HG03139 (cell line): ENCODE data around the gene ETS1.

Experiments
- ATAC-seq: cut with Tn5 transposase; IDR thresholded peaks from one replicate; pipeline ENCODE4 v1.9.1; 2021; ENCODE audit not compliant: unreplicated experiment

The ETS1 gene

GRCh38 chr11:128488471-128488870 is 98.9 kb downstream of the ETS1 start:
- ATAC-seq = no peak

DNA sequence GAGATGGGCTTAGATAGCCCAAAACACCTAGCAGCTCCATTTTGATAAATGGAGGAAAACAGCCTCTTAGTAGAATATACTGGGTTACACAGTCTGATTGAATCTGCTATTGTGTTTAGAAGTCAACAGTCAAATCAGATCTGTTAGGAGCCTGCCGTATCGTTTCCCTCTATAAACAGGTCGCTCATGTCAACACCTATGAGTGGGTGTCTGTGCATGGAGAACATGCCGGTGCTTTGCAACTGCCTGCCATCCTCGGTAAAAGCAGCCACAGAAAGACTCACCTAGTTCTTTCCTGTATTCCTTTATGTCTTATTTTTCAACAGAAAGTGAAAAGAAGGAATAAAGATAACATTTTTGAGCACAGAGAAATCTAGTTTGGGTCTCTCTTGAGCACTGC is 99.4 kb downstream of the ETS1 start:
- ATAC-seq = no peak

- ATAC-seq = no peak
Measured at GRCh38 chr11:128484172-128484571, 103.2 kb downstream of the ETS1 start.

DNA sequence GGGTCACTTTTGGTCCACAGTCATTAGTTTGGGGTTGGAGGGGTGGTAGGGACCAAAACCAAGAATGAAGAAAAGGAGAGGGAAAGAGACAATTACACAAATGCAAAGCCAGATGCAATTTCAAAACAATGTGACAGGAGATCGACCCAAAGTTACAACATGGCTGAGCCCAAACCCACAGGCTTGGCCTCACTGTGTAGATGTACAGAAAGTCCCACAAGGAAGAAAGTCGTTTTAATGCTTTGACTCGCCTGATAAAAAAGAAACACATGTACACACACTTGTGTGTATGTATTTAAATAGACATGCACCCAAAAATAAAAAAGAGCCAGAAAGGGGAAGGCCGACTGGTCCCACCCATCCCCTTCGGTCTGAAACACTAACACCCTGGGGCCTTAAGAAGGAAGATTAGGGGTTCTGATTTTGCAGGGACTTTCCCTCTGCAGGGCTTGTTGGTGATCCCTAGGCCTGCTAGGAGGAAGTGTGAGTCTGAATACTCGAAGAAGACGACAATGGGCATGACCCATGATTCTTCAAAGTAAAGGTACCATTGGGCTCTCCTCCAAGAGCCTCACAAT is 104.1 kb downstream of the ETS1 start:
- ATAC-seq = peak; percentile 60

GRCh38 chr11:128482512-128483191 is 104.7 kb downstream of the ETS1 start:
- ATAC-seq = peak; percentile 36

- no peak for ATAC-seq
Measured at GRCh38 chr11:128482092-128482491, 105.3 kb downstream of the ETS1 start.

GRCh38 chr11:128481135-128481534 is 106.2 kb downstream of the ETS1 start:
- no peak for ATAC-seq

DNA sequence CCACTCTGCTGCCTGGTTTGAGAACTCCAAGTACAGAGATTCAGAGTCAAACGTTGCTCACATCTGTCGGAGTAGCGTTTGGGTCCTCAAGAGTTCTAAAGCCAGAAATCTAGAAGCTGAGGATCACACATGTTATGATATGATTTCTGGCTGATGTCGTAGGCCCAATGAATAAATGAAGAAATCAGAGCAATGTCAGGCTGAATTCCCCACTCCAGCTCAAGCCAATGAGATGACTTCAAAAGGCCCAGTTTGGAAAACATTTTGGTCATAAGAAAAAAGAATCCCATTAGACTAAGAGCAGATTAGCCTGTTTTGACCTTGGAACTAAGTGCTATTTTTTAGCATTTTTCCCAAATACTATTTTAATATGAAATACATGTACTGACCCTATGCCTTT is 106.7 kb downstream of the ETS1 start:
- ATAC-seq = no peak

GRCh38 chr11:128480066-128480465 is 107.3 kb downstream of the ETS1 start:
- ATAC-seq = no peak

- no peak for ATAC-seq
Measured at GRCh38 chr11:128479144-128479543, 108.2 kb downstream of the ETS1 start.

- ATAC-seq = no peak
Measured at GRCh38 chr11:128478305-128478704, 109.1 kb downstream of the ETS1 start.

DNA sequence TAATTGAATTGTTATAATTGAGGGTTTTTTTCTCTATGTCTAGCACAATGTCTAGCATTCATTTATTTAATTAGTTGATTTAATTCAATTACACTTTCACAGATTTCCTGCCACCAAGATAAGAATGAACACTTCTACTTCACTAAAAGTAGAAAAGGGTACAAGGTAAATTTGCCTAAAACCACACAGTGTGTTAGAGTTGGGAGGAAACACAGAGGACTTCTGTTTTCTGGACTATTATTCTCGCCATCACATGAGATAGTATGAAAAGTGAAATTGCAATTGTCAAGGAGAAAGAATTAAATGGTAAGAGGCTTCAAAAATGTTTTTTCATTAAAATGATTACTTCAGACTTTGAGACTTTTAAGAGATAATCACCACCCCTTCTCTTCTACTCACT is 109.5 kb downstream of the ETS1 start:
- ATAC-seq = no peak

DNA sequence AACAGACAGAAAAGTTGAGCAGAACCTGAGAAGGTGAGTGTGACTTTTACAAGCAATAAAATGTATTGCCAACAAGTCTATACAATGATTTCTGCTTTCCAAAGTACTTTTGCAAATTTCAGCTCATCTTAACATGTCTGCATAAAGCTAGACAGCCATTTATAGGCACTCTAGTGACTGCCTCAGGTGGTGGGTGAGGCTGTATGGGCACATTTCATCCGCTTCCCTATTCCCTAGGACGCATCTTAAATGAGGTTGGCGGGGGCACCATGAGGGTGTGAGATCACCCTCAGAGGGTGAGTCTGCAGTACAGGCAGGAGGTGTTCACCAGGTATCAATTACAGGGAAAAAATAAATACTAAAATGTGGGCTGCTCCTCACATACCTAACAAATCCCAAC is 110.1 kb downstream of the ETS1 start:
- no peak for ATAC-seq

- ATAC-seq = no peak
Measured at GRCh38 chr11:128476729-128477128, 110.6 kb downstream of the ETS1 start.

- ATAC-seq = no peak
Measured at GRCh38 chr11:128476049-128476448, 111.3 kb downstream of the ETS1 start.

DNA sequence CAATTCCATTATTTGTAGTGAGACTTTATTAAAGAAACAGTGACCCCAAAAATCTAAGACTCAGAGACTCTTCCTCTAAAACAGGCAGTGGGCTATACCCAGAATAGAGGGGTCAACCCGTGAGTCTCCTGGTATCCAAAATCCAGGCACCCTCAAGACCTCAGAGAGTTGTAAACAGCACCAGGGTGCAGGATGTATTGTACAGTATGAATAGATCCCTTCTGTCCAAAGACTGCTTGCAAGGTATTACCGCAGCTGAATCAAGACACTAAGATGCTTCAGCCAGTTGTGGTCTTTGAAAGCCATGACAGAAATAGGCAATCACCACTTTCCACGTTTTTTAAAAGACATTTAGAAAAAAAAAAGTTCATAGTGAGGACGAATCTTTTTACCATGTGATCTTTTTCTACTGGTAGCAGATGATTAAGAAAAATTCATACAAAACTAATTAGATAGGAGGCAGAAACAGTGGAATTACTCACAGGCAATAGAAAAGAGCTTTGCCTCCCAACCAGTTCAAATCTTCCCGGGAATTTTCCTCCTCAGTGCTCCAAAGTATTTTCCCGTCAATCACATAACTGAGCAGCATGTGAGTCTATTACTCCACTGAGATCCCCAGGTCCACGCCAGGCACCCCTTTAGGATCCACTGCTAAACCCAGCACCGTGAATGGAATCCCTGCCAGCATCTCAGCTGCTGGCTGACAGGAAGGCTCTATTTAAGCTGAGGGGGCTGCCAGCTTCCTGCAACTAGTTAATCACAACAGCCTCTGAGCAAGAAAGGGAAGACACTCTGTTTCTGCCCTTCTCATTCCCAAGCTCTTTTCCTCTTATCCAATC is 113.1 kb downstream of the ETS1 start:
- ATAC-seq = no peak

- ATAC-seq = no peak
Measured at GRCh38 chr11:128473636-128474035, 113.7 kb downstream of the ETS1 start.

- ATAC-seq = peak; percentile 41
Measured at GRCh38 chr11:128472128-128473089, 114.9 kb downstream of the ETS1 start.

- ATAC-seq = peak; percentile 48
Measured at GRCh38 chr11:128471138-128471661, 116.2 kb downstream of the ETS1 start.

DNA sequence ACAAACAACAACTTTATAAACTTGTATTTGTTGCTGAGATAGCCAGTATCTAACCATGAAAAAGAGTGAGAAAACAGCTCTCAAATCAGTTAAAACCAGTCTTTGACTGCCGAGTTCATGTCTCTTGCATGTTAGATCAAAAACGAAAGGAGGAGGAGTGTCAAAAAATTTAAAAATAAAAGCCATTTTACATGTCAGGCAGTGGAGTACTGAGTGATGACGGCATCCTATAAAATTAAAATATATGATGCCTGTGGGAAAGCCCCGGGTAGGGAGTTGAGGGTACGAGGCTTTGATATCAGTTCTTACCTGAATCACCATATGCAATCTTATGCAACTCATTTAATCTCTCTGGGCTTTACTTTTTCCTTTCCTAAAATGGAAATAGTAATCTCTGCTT is 117.3 kb downstream of the ETS1 start:
- ATAC-seq = no peak

DNA sequence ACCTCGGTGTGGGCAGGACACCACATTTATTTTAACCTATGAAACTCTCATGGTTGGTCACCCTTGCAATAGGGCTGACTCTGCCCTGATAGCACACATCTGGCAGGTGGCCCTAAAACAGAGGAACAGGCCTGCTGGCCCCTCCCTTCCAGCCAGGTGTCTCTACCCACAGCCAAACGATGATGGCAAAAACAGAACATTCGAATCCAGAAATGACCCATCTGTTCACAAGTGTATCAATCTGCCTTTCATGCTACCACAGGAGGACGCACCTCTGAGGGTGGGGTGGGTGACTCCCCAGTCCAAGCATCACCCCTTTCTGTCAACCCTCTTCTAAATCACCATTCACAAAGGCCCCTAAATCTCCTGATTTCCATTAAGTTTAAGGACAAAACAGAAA is 118.1 kb downstream of the ETS1 start:
- ATAC-seq = peak; percentile 43
